ENCODE data around the gene DDA1.
"Not testable (repeated sequence)": the region's sequence is repeated elsewhere in the genome, so short reads cannot be mapped to it uniquely, and the experiment has no call there.

The DDA1 gene

DNA sequence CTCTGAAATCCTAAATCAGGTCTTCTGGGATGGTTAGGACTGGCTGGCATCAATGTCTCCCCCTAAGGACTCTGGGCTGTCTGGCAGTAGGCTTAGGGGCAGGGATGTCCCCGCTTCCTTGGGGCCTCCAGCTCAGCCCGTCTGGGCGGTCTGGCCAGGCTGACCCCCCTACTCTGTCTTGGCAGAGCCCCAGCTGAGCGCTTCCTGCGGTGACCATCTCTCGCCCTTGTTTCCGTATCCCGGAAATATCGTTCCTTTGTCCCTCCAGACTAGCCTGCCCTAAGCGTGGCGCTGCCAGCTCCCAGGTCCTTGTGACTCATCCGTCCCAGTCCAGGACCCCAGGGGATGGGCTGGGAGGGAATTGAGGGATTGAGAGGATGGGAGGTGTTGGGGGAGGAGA lies 39.3 kb downstream of the DDA1 start:
- no peak for DNase-seq

- DNase-seq = no peak
These were observed 42.6 kb downstream of the DDA1 start for GRCh38 chr19:17351815-17352435.

- no peak for DNase-seq
These were observed 43.4 kb downstream of the DDA1 start for GRCh38 chr19:17352608-17353280.

DNA sequence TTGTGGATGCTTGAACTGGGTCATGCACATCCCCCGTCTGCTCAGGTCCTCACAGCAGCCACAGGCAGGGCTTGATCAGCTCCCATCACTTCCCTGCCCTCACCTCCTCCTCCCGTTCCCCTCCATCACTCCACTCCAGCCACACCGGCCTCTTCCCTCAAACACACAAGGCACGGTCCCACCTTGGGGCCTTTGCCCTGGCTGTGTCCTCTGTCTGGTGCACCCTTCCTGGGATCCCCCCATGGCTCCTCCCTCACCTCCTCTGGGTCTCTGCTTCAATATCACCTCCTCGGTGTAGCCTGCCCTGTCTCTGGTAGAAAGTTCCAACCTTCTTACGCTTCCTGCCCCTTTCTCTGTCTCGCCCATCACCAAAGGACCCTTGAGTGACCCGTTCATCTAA lies 44.0 kb downstream of the DDA1 start:
- DNase-seq = no peak

GRCh38 chr19:17357078-17357666 lies 47.8 kb downstream of the DDA1 start:
- DNase-seq = no peak

- no peak for DNase-seq
These were observed 48.4 kb downstream of the DDA1 start for GRCh38 chr19:17357724-17358123.

- DNase-seq = no peak
These were observed 49.0 kb downstream of the DDA1 start for GRCh38 chr19:17358395-17358794.

GRCh38 chr19:17359905-17360800 lies 50.8 kb downstream of the DDA1 start:
- no peak for DNase-seq

- not testable (repeated sequence) for DNase-seq
These were observed 54.7 kb downstream of the DDA1 start for GRCh38 chr19:17363852-17364605.

GRCh38 chr19:17365361-17365760 lies 56.0 kb downstream of the DDA1 start:
- no peak for DNase-seq

- DNase-seq = no peak
These were observed 60.7 kb downstream of the DDA1 start for GRCh38 chr19:17370026-17370587.
